ENCODE results near the gene RPL38. TPM values are rescaled to one million over a fixed set of nuclear protein-coding genes. Genes with fewer than 3 reads are reported as not detected.

The RPL38 gene
- total and polyA plus RNA-seq, 2 donors (not counting 1 experiment from before 2014, with no cell fraction given), result 722 to 1,550 TPM

DNA sequence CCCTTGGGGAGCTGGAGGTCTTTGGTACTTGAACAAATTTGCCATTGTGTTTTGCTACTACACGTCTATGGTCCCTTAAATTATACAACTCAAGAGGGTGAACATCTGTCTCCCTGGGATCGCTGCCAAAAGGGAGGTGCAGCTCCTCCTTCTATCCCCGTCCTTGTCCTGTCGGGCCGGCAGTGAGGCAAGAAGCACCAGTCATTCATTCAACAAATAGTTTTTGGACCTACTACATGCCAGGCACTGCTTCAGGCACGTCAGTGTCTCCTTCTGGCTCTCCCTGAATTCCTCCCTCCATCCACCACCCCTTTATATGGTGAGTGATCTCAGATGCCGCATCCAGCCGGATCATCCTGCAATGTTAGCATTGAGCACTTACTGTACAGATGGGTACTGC is 2.2 kb upstream of the RPL38 start:
- Mint-ChIP-seq H3K4me3 (no peak overlapping the region), H3K9me3 (ENCODE audit: insufficient read depth) (no peaks in the 10 kb centered on the region), H3K4me1 (peaks cover 23% of the 10 kb centered on the region), H3K27me3 (peaks cover 42% of the 10 kb centered on the region), H3K27ac (no peak overlapping the region)
- Histone ChIP-seq H3K9me3 (ENCODE audit: control extremely low read depth in 1 of 3, control insufficient read depth in 2 of 3, insufficient read depth in 1 of 3, low read length in 2 of 3) (peaks cover 0 to 5% (median 0%) of the 10 kb centered on the region in 3 donors), H3K36me3 (replicated peaks in 1 of 2; ENCODE audit: control extremely low read depth in 1 of 2, control insufficient read depth in 1 of 2, extremely low read depth in 1 of 2, insufficient read depth in 2 of 2, low read length in 1 of 2) (peaks cover 0 to 14% of the 10 kb centered on the region in 2 experiments), H3K4me3 (ENCODE audit: control extremely low read depth in 1 of 5, extremely low read depth in 1 of 5, insufficient read depth in 1 of 5, low read depth in 2 of 5, low read length in 4 of 5) (no peak overlapping the region), H3K79me2 (ENCODE audit: control insufficient read depth, insufficient read depth, low read length) (peaks cover 27% of the 10 kb centered on the region), H3K27ac (ENCODE audit: low read length in 2 of 2) (no peak overlapping the region), H3K9ac (ENCODE audit: low read length) (no peak overlapping the region), H3K4me1 (ENCODE audit: control insufficient read depth in 2 of 2, insufficient read depth in 2 of 2, low read length in 2 of 2) (peaks cover 33 to 39% of the 10 kb centered on the region in 2 donors), H4K20me1 (ENCODE audit: control insufficient read depth, insufficient read depth, low read length, poor library complexity, severe bottlenecking) (peaks cover 27% of the 10 kb centered on the region), H3K4me2 (replicated peaks; ENCODE audit: low read depth, low read length, poor library complexity, severe bottlenecking) (no peak overlapping the region), H3K27me3 (replicated peaks in 1 of 4; ENCODE audit: control extremely low read depth in 1 of 4, control insufficient read depth in 3 of 4, insufficient read depth in 4 of 4, low read length in 3 of 4) (peaks cover 0 to 43% (median 8%) of the 10 kb centered on the region in 4 experiments), H2AFZ (ENCODE audit: insufficient read depth, low read depth, low read length, poor library complexity, severe bottlenecking) (no peak overlapping the region)
- POLR2A ChIA-PET, result no interaction called here
- CTCF ChIA-PET, result interaction anchor here (1.2 to 6.1 kb wide), 4 partner anchors 10 to 771 kb away, joined by 3 to 36 read pairs (median 8); partner anchors contain the start of gene TTYH2
- ATAC-seq (ENCODE audit: low read depth), result no peak
- TF ChIP-seq, protein P1, sequence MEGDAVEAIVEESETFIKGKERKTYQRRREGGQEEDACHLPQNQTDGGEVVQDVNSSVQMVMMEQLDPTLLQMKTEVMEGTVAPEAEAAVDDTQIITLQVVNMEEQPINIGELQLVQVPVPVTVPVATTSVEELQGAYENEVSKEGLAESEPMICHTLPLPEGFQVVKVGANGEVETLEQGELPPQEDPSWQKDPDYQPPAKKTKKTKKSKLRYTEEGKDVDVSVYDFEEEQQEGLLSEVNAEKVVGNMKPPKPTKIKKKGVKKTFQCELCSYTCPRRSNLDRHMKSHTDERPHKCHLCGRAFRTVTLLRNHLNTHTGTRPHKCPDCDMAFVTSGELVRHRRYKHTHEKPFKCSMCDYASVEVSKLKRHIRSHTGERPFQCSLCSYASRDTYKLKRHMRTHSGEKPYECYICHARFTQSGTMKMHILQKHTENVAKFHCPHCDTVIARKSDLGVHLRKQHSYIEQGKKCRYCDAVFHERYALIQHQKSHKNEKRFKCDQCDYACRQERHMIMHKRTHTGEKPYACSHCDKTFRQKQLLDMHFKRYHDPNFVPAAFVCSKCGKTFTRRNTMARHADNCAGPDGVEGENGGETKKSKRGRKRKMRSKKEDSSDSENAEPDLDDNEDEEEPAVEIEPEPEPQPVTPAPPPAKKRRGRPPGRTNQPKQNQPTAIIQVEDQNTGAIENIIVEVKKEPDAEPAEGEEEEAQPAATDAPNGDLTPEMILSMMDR (IDR thresholded peaks at IDR 0.05), result no peak
- no peak for TF ChIP-seq EZH2 (IDR thresholded peaks at IDR 0.05; ENCODE audit: borderline replicate concordance, insufficient read depth, low read depth, low read length, poor library complexity, severe bottlenecking)
- no peak for DNase-seq
- WGBS (ENCODE audit: insufficient coverage), result 69% methylated on average over 5 of the region's 8 CpGs
- intact Hi-C loops (cut with micrococcal nuclease), result loop anchor here (5.0 kb wide), 1 partner anchor 1109 kb away; the partner anchor contains the start of gene SLC39A11

- Mint-ChIP-seq H3K4me3 (no peak overlapping the region), H3K27me3 (peaks cover 41% of the 10 kb centered on the region)
Measured at GRCh38 chr17:74201948-74202347, 1.5 kb upstream of the RPL38 start.

More at GRCh38 chr17:74201948-74202347, 1.5 kb upstream of the RPL38 start:
- no peak overlapping the region for H3K27ac ChIP-seq (ENCODE audit: low read length in 2 of 2)
- WGBS (ENCODE audit: insufficient coverage), result 80% methylated on average over 8 of the region's 10 CpGs
- Mint-ChIP-seq H3K9me3 (ENCODE audit: insufficient read depth) (no peaks in the 10 kb centered on the region), H3K4me1 (peaks cover 26% of the 10 kb centered on the region), H3K27ac (no peak overlapping the region)
- H3K36me3 ChIP-seq (replicated peaks in 1 of 2; ENCODE audit: control extremely low read depth in 1 of 2, control insufficient read depth in 1 of 2, extremely low read depth in 1 of 2, insufficient read depth in 2 of 2, low read length in 1 of 2), result peaks cover 0 to 17% of the 10 kb centered on the region in 2 experiments
- ChIA-PET POLR2A (no interaction called here), CTCF (interaction anchor here (1.2 to 6.1 kb wide), 4 partner anchors 9 to 772 kb away, joined by 3 to 36 read pairs (median 8); partner anchors contain the start of gene TTYH2)
- H3K9me3 ChIP-seq (ENCODE audit: control extremely low read depth in 1 of 3, control insufficient read depth in 2 of 3, insufficient read depth in 1 of 3, low read length in 2 of 3), result peaks cover 0 to 5% (median 0%) of the 10 kb centered on the region in 3 donors
- ATAC-seq (ENCODE audit: low read depth), result no peak
- no peak overlapping the region for H3K9ac ChIP-seq (ENCODE audit: low read length)
- peaks cover 33% of the 10 kb centered on the region for H4K20me1 ChIP-seq (ENCODE audit: control insufficient read depth, insufficient read depth, low read length, poor library complexity, severe bottlenecking)
- intact Hi-C loops (cut with micrococcal nuclease), result loop anchor here (2.0 to 5.0 kb wide), 3 partner anchors 255 to 1110 kb away; partner anchors contain the start of genes COG1 and SLC39A11
- peaks cover 34 to 41% of the 10 kb centered on the region in 2 donors for H3K4me1 ChIP-seq (ENCODE audit: control insufficient read depth in 2 of 2, insufficient read depth in 2 of 2, low read length in 2 of 2)
- H3K79me2 ChIP-seq (ENCODE audit: control insufficient read depth, insufficient read depth, low read length), result peaks cover 33% of the 10 kb centered on the region
- TF ChIP-seq, protein P1 (IDR thresholded peaks at IDR 0.05), result no peak
- no peak for TF ChIP-seq EZH2 (IDR thresholded peaks at IDR 0.05; ENCODE audit: borderline replicate concordance, insufficient read depth, low read depth, low read length, poor library complexity, severe bottlenecking)
- DNase-seq, result no peak
- H3K4me3 ChIP-seq (ENCODE audit: control extremely low read depth in 1 of 5, extremely low read depth in 1 of 5, insufficient read depth in 1 of 5, low read depth in 2 of 5, low read length in 4 of 5), result no peak overlapping the region
- H2AFZ ChIP-seq (ENCODE audit: insufficient read depth, low read depth, low read length, poor library complexity, severe bottlenecking), result no peak overlapping the region
- H3K4me2 ChIP-seq (replicated peaks; ENCODE audit: low read depth, low read length, poor library complexity, severe bottlenecking), result no peak overlapping the region
- H3K27me3 ChIP-seq (replicated peaks in 1 of 4; ENCODE audit: control extremely low read depth in 1 of 4, control insufficient read depth in 3 of 4, insufficient read depth in 4 of 4, low read length in 3 of 4), result peaks cover 0 to 41% (median 8%) of the 10 kb centered on the region in 4 experiments
